Activated CD8-positive, alpha-beta T cell treated with anti-CD3 and anti-CD28 coated beads, Interleukin-2, amount 10 ng/mL, durations not matched to agents 7 days and 5 days (primary cell): Measurements from ENCODE around the gene RBP4. TPM values are rescaled to one million over a fixed set of nuclear protein-coding genes. Genes with fewer than 3 reads are reported as not detected.
A peak's percentile ranks its signal among the peaks of the same experiment; 100 is the strongest.

Experiments used
- ATAC-seq: fragments of 150-1000 bp; cut with Tn5 transposase; one replicate; pipeline ENCODE4 v1.10.0; 2021; ENCODE audit warnings: moderate library complexity
- CTCF ChIA-PET: fragments of 350-600 bp; sonication (Branson Sonifier 250); formaldehyde crosslinking; loops from one replicate; lab custom pipeline; 2021; ENCODE audit warnings: antibody characterized with exemption; lab: Charles Lee
- POLR2A ChIA-PET: fragments of 350-600 bp; sonication (Branson Sonifier 250); formaldehyde crosslinking; loops from one replicate; lab custom pipeline; 2021; ENCODE audit warnings: antibody characterized with exemption; lab: Charles Lee
- DNase-seq: peaks from one replicate; pipeline ENCODE4 v3.0.0-alpha.2; 2020
- H3K27ac Mint-ChIP-seq: one replicate; pipeline ENCODE4 v1.8.0; 2021; ENCODE audit warnings: mild to moderate bottlenecking, mixed read lengths
- H3K27me3 Mint-ChIP-seq: one replicate; pipeline ENCODE4 v1.8.0; 2021; ENCODE audit warnings: low read depth, mixed read lengths
- H3K36me3 Mint-ChIP-seq: one replicate; pipeline ENCODE4 v1.8.0; 2021; ENCODE audit warnings: low read depth, mixed read lengths
- H3K4me1 Mint-ChIP-seq: one replicate; pipeline ENCODE4 v1.8.0; 2021; ENCODE audit warnings: low read depth, mixed read lengths
- H3K4me3 Mint-ChIP-seq: one replicate; pipeline ENCODE4 v1.8.0; 2021; ENCODE audit warnings: mild to moderate bottlenecking, mixed read lengths
- H3K9me3 Mint-ChIP-seq: one replicate; pipeline ENCODE4 v1.8.0; 2022; ENCODE audit warnings: mixed read lengths; ENCODE audit not compliant: insufficient read depth
- total RNA-seq, 2 experiments: library from RNA; stranded (reverse); gene quantifications; one replicate each; pipeline ENCODE4 v1.2.3, GENCODE V29; 2021

RBP4 gene
- total RNA-seq, 2 experiments from 2014 or later = not detected

DNA sequence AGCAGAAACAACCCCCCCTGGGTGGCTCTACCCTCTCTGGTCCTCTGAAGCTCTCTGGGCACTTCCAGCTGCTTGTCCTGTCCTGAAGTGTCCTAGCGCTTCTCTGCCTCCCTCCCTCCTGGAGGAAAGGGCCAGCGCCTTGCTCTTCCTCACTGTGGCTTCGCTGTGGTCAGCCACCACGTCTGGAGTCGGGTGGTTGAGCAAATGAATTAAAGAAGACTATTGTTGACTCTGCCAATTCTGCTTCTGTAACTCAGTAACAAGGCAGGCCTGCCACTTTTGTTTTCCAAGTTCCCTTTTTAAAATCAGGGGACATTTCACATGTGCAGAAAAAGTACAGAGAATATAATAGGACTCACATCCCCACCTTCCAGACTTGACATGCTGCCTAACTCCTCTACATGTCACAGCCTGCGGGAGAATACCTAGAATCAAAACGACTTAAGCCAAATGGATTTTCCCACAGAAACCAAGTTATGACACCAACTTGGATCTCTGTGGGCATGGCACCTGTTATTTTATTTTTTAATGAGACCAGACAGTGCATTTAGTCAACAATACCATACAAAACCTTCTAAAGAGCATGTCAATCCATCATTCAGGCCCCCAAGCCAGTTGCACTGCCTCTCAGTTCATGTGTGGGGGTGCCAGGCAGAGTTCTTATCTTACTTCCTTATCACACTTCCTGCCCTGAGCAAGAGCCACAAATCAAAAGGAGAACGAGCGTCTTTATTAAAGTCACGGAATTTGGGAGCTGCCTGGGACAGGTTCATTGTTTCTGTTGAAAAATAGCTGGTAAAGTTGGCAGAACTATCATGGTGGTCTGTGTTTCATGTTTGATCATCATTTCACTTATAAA is 27.8 kb downstream of the RBP4 start:
- peaks cover 7% of the 10 kb centered on the region for H3K4me1 Mint-ChIP-seq

DNA sequence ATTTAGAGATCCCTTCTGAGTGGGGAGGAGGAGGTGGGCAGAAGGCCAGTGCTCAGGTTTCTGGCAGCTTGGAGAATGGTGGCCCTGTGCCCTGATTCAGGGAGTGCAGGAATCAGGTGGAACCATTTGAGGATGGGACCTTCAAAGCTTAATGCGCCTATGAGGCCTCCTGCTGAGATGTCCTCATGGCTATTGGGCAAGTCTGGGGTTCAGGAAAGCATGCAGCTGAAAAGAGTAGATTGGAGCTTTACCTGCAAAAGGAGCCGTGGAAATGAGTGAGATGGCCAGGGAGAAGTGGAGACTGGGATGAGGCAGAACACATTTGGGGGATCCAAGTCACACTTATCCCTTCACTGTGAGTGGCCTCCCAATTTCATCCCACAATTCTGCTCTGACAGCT is 28.4 kb downstream of the RBP4 start:
- Mint-ChIP-seq H3K4me3 (no peak overlapping the region), H3K27me3 (peaks cover 53% of the 10 kb centered on the region), H3K27ac (no peak overlapping the region), H3K4me1 (peaks cover 7% of the 10 kb centered on the region), H3K36me3 (no peaks in the 10 kb centered on the region), H3K9me3 (no peaks in the 10 kb centered on the region)
- DNase-seq (no peak), ATAC-seq (no peak)
- POLR2A ChIA-PET = no interaction called here
- CTCF ChIA-PET = no interaction called here

More for the DNA sequence above, 27.8 kb downstream of the RBP4 start:
- Mint-ChIP-seq H3K27me3 (peaks cover 46% of the 10 kb centered on the region), H3K4me3 (no peak overlapping the region), H3K9me3 (no peaks in the 10 kb centered on the region), H3K36me3 (no peaks in the 10 kb centered on the region), H3K27ac (no peak overlapping the region)
- DNase-seq (no peak), ATAC-seq (no peak)
- ChIA-PET CTCF (no interaction called here), POLR2A (no interaction called here)

DNA sequence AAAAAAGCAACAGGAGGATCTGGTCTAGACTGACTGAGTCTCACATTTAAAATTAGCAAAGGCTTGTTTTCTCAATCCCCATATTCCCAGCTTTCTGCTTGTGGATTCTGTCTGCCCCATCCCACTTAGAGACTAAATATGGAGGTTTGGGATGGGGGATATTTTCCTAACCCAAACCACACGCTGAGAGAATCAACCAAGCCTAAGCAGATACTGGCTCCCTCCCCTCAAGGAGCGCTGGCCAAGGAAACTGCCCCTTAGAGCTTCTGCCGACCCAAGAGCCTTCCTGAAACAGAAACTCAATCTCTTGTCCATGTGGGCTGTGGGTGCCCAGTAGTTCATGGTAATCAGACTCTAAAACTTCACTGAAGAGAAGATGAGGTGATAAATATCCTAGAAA is 30.7 kb downstream of the RBP4 start:
- ChIA-PET POLR2A (no interaction called here), CTCF (no interaction called here)
- H3K4me1 Mint-ChIP-seq = peaks cover 7% of the 10 kb centered on the region
- H3K9me3 Mint-ChIP-seq = no peaks in the 10 kb centered on the region
- no peak for DNase-seq
- peaks cover 66% of the 10 kb centered on the region for H3K27me3 Mint-ChIP-seq
- no peak overlapping the region for H3K27ac Mint-ChIP-seq
- ATAC-seq = no peak
- no peaks in the 10 kb centered on the region for H3K36me3 Mint-ChIP-seq
- no peak overlapping the region for H3K4me3 Mint-ChIP-seq

DNA sequence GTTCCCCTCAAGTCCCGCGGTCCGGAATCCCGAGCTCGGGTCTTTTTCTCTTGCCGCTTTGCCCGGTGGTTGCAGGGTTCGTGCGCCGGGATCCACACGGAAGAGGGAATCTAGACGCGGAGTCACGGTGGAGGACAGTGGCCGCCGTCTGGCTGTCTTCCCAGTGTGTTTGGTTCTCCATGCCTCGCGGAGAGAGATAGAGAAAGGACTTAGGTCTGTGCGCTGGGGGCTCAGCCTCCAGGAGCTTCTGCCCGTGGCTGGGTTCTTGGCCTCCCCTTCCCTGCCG is 33.0 kb downstream of the RBP4 start:
- ChIA-PET POLR2A (no interaction called here), CTCF (no interaction called here)
- peaks cover 1% of the 10 kb centered on the region for H3K4me1 Mint-ChIP-seq
- ATAC-seq (no peak), DNase-seq (no peak)
- no peaks in the 10 kb centered on the region for H3K9me3 Mint-ChIP-seq
- no peak overlapping the region for H3K27ac Mint-ChIP-seq
- no peaks in the 10 kb centered on the region for H3K36me3 Mint-ChIP-seq
- H3K4me3 Mint-ChIP-seq = no peak overlapping the region
- peaks cover 60% of the 10 kb centered on the region for H3K27me3 Mint-ChIP-seq

DNA sequence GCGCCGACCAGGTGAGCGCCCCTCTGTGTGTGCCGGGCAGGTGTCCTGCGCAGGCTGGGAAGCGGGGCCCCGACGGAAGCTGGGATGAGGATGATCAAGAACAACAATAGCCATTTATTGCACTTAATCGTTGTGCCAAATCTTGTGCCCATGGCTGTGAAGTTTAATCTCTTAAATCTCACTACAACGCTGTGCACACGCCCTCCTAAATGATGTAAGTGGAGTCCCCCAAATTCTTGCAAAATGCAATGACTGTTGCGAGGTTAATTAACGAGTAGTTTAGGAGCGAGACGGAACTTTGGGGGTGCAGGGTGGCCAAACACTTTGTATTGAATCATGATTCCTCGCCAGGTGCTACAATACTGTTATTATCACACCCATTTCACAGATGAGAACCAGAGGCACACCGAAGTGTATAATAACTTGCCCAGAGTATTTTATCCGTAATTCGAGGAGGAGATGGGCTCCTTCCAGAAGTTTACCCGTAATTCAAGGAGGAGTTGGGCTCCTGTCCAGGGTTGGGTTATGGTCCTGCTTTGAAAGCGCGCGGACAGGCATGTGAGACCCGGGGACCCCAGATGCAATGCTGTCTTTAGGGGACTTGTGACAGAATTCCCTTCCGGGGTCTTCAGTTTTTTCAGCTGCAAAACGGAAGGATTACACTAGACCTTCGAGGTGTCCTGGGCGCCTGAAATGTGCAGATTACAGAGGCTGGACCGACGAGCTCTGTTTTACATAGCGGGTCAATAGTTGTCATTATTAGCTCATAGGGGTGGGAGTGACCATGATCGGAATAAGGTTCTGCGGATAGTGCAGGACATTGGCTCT is 33.5 kb downstream of the RBP4 start:
- Mint-ChIP-seq H3K4me3 (no peak overlapping the region), H3K27ac (no peak overlapping the region), H3K4me1 (no peaks in the 10 kb centered on the region), H3K27me3 (peaks cover 60% of the 10 kb centered on the region), H3K9me3 (no peaks in the 10 kb centered on the region), H3K36me3 (no peaks in the 10 kb centered on the region)
- ChIA-PET CTCF (no interaction called here), POLR2A (no interaction called here)
- ATAC-seq (no peak), DNase-seq (no peak)

DNA sequence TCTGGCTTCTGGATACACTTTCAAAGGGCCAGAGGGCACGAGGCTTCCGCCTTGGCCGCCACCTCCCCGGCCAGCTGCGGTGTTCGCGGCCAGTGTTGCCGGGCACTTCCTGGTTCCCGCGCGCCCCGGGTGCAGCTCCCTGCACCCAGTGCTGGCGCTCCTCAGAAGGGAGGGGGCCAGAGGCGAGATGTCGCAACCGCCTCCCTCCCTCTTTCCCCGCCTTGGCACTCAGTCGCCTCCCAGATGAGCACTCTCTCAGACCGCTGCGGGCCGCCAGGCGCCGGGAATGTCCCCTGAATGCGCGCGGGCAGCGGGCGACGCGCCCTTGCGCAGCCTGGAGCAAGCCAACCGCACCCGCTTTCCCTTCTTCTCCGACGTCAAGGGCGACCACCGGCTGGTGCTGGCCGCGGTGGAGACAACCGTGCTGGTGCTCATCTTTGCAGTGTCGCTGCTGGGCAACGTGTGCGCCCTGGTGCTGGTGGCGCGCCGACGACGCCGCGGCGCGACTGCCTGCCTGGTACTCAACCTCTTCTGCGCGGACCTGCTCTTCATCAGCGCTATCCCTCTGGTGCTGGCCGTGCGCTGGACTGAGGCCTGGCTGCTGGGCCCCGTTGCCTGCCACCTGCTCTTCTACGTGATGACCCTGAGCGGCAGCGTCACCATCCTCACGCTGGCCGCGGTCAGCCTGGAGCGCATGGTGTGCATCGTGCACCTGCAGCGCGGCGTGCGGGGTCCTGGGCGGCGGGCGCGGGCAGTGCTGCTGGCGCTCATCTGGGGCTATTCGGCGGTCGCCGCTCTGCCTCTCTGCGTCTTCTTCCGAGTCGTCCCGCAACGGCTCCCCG is 34.4 kb downstream of the RBP4 start, which contains the start of gene FFAR4:
FFAR4 (plus strand) TSS at position 231 of the 842 bp plus-strand sequence; CDS start at position 287, 56 bp downstream.
- CTCF ChIA-PET = no interaction called here
- Mint-ChIP-seq H3K4me3 (no peak within 1 kb of the TSS), H3K36me3 (no peaks in the 10 kb centered on the region), H3K9me3 (no peaks in the 10 kb centered on the region), H3K4me1 (no peaks in the 10 kb centered on the region), H3K27ac (no peak within 1 kb of the TSS), H3K27me3 (peaks cover 55% of the 10 kb centered on the region)
- DNase-seq (no peak), ATAC-seq (no peak)
- POLR2A ChIA-PET = no interaction called here

DNA sequence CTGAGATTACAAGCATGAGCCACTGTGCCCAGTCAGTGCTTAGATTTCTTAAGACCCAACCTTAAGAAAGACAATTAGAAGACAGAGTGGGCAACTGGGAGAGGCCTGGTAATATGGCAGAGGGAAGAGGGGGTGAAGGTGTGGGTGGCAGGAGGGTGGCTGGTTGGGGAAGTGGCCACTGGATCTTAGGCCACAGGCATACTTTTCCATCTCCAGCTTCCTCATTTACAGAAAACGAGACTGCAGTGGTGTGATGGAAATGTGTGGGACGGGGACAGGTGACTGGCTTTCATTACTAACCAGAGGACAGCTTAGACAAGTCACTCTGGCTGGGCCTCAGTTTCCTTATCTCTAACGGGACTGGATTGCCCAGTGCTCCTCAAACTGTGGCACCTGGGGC is 35.6 kb downstream of the RBP4 start:
- no peaks in the 10 kb centered on the region for H3K36me3 Mint-ChIP-seq
- H3K27ac Mint-ChIP-seq = no peak overlapping the region
- H3K4me1 Mint-ChIP-seq = no peaks in the 10 kb centered on the region
- H3K27me3 Mint-ChIP-seq = peaks cover 45% of the 10 kb centered on the region
- no peaks in the 10 kb centered on the region for H3K9me3 Mint-ChIP-seq
- ChIA-PET POLR2A (no interaction called here), CTCF (no interaction called here)
- H3K4me3 Mint-ChIP-seq = no peak overlapping the region
- DNase-seq = no peak
- no peak for ATAC-seq

DNA sequence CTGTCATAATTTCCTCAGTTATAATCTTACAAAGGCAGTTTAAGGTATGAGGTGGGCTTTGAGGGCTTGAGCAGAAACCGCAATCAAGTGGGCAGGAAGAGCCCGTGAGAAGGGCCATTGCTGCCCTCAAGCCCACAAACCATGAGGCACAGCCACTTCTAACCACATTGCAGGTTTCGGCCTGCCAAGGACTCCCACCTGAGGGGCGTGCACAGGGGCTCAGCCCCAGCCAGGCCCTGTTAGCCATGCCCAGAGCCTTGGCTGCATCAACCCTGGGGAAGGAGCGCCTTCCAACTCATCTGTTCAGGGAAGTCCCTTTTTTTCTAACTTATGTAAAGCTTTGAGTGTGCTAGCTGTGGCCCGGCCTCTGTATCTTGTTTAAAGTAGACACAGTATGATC is 40.5 kb downstream of the RBP4 start:
- Mint-ChIP-seq H3K4me1 (no peaks in the 10 kb centered on the region), H3K27ac (no peak overlapping the region), H3K4me3 (no peak overlapping the region), H3K9me3 (no peaks in the 10 kb centered on the region), H3K36me3 (no peaks in the 10 kb centered on the region), H3K27me3 (peaks cover 8% of the 10 kb centered on the region)
- DNase-seq (no peak), ATAC-seq (no peak)
- ChIA-PET POLR2A (no interaction called here), CTCF (no interaction called here)

DNA sequence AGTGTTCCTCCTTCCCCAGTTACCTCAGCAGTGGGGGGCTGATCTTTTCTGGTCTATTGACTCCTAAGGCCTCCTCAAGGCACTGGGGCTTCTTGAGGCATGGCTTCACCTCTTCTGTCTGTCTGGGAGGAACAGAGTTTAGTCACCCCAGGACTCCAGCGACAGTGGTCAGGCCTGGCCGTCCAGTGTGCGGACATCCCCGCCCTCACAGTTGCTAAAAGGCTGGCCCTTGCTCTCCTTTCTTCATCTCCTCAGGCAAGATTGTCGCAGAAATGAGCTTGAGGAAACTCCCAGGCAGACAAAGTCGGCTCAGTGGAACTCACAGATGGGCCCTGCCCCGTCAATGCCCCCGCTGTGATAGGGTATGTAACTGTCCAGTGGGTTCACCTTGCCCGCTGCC is 41.5 kb downstream of the RBP4 start:
- DNase-seq (no peak), ATAC-seq (no peak)
- POLR2A ChIA-PET = no interaction called here
- Mint-ChIP-seq H3K36me3 (no peaks in the 10 kb centered on the region), H3K27me3 (peaks cover 1% of the 10 kb centered on the region), H3K4me1 (no peaks in the 10 kb centered on the region), H3K4me3 (no peak overlapping the region), H3K9me3 (no peaks in the 10 kb centered on the region), H3K27ac (no peak overlapping the region)
- CTCF ChIA-PET = no interaction called here

DNA sequence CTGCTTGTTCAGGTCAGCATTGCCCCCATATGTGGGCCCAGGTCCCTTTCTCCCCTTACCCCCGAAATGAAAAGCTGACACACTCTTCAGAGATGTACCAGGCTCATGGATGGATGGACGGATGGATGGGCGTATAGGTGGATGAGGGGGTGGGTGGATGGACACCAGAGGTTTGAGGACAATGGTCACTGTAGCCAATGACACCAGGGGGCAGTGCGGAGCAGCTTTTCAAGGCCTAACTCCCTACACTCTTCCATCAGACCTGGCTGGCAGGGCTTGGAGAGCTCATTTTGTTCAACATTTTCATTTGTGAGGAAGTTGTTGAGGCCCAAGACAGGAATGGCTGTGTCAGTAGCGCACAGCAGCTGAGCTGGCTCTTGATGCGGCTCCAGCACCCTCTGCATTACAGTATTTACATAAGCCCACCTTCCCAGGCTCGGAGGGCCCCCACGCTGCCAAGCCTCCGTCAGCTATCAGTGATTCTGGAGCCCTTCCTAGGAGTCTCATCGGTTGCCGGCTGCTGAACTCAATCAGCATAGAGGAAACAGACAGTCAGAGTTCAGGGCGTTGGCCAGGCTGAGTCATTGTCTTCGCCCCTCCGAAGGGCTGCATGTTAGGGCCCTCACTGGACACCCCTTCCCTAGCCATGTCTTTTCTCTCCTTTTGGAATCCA is 46.1 kb downstream of the RBP4 start:
- Mint-ChIP-seq H3K36me3 (no peaks in the 10 kb centered on the region), H3K9me3 (no peaks in the 10 kb centered on the region), H3K27me3 (no peaks in the 10 kb centered on the region), H3K27ac (no peak overlapping the region), H3K4me1 (no peaks in the 10 kb centered on the region), H3K4me3 (no peak overlapping the region)
- ChIA-PET CTCF (interaction anchor here (1.0 to 2.0 kb wide), 5 partner anchors 124 to 366 kb away, joined by 4 to 9 read pairs (median 6); no protein-coding TSS in a partner anchor), POLR2A (no interaction called here)
- ATAC-seq = no peak
- peak; percentile 52 for DNase-seq

DNA sequence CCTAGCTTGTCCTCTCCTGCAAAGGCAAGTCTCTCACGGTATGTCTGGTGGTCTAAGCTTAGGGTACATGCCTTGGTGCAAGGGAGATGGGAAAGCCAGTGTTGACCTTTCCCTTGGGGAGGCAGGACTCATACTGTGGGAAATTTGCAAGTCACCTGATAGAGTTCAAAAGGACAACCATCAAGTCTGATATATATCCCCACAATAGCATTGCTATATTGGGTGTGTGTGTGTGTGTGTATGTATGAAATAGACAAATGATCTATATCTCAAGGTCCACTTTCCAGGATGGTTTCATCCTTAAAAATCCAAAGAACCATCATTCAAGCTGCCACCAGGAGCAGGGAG is 46.7 kb downstream of the RBP4 start:
- ATAC-seq (no peak), DNase-seq (no peak)
- no peaks in the 10 kb centered on the region for H3K4me1 Mint-ChIP-seq
- no peaks in the 10 kb centered on the region for H3K27me3 Mint-ChIP-seq
- H3K4me3 Mint-ChIP-seq = no peak overlapping the region
- no peaks in the 10 kb centered on the region for H3K36me3 Mint-ChIP-seq
- CTCF ChIA-PET = interaction anchor here (1.0 to 2.0 kb wide), 5 partner anchors 125 to 367 kb away, joined by 4 to 9 read pairs (median 6); no protein-coding TSS in a partner anchor
- POLR2A ChIA-PET = no interaction called here
- no peak overlapping the region for H3K27ac Mint-ChIP-seq
- no peaks in the 10 kb centered on the region for H3K9me3 Mint-ChIP-seq
